ENCODE measurements around the gene PKNOX1.
"Not testable (repeated sequence)": the region's sequence is repeated elsewhere in the genome, so short reads cannot be mapped to it uniquely, and the experiment has no call there.

PKNOX1 gene

GRCh38 chr21:43021191-43021590, 46.8 kb downstream of the PKNOX1 start:
- no peak for FAIRE-seq

GRCh38 chr21:43021756-43022600, 47.6 kb downstream of the PKNOX1 start:
- no peak for FAIRE-seq

GRCh38 chr21:43023175-43023574, 48.8 kb downstream of the PKNOX1 start:
- no peak for FAIRE-seq

GRCh38 chr21:43024439-43025136, 50.2 kb downstream of the PKNOX1 start:
- FAIRE-seq = no peak

- no peak for FAIRE-seq
These were observed 51.3 kb downstream of the PKNOX1 start for GRCh38 chr21:43025636-43026180.

GRCh38 chr21:43027846-43028731, 53.7 kb downstream of the PKNOX1 start:
- no peak for FAIRE-seq

- FAIRE-seq = no peak
These were observed 55.4 kb downstream of the PKNOX1 start for GRCh38 chr21:43029785-43030184.

GRCh38 chr21:43031121-43031619, 56.8 kb downstream of the PKNOX1 start:
- no peak for FAIRE-seq

- no peak for FAIRE-seq
These were observed 59.7 kb downstream of the PKNOX1 start for GRCh38 chr21:43034101-43034500.

GRCh38 chr21:43034826-43035225, 60.5 kb downstream of the PKNOX1 start:
- no peak for FAIRE-seq

- FAIRE-seq = not testable (repeated sequence)
These were observed 62.5 kb downstream of the PKNOX1 start for GRCh38 chr21:43036889-43037288.

GRCh38 chr21:43037918-43038658, 63.7 kb downstream of the PKNOX1 start:
- not testable (repeated sequence) for FAIRE-seq

GRCh38 chr21:43038659-43039044, 64.3 kb downstream of the PKNOX1 start:
- not testable (repeated sequence) for FAIRE-seq

- FAIRE-seq = not testable (repeated sequence)
These were observed 67.8 kb downstream of the PKNOX1 start for GRCh38 chr21:43042169-43042568.

GRCh38 chr21:43043291-43043690, 68.9 kb downstream of the PKNOX1 start:
- not testable (repeated sequence) for FAIRE-seq

GRCh38 chr21:43044547-43044946, 70.2 kb downstream of the PKNOX1 start:
- FAIRE-seq = not testable (repeated sequence)

GRCh38 chr21:43045165-43045875, 71.0 kb downstream of the PKNOX1 start:
- FAIRE-seq = not testable (repeated sequence)

GRCh38 chr21:43045876-43046821, 71.8 kb downstream of the PKNOX1 start:
- FAIRE-seq = not testable (repeated sequence)

GRCh38 chr21:43053112-43053511, 78.8 kb downstream of the PKNOX1 start:
- FAIRE-seq = not testable (repeated sequence)

Data from colon (tissue), 2 donors.